B cell (primary cell): Measurements from ENCODE around the gene TMUB2. TPM values are rescaled to one million over a fixed set of nuclear protein-coding genes. Genes with fewer than 3 reads are reported as not detected.

Source experiments
- ATAC-seq: fragments of 200-7000 bp; cut with Tn5 transposase; one replicate; pipeline ENCODE4 v1.10.0; 2021; ENCODE audit warnings: low read depth, mild to moderate bottlenecking, moderate number of reproducible peaks, moderate library complexity
- CTCF ChIA-PET: fragments of 350-600 bp; sonication (Branson Sonifier 250); formaldehyde crosslinking; loops from one replicate; lab custom pipeline; 2021; ENCODE audit warnings: antibody characterized with exemption, inconsistent platforms; lab: Charles Lee
- POLR2A ChIA-PET: fragments of 350-600 bp; sonication (Branson Sonifier 250); formaldehyde crosslinking; loops from one replicate; lab custom pipeline; 2021; ENCODE audit warnings: antibody characterized with exemption; lab: Charles Lee
- DNase-seq: peaks from one replicate; pipeline ENCODE4 v3.0.0; 2013
- H2AFZ ChIP-seq: 2 replicates; pipeline ENCODE4 v1.6.1; 2012; ENCODE audit warnings: mild to moderate bottlenecking, low read depth, low read length; ENCODE audit not compliant: insufficient read depth, poor library complexity, severe bottlenecking
- H3K27ac ChIP-seq, 2 donors: 1 replicate in 1 of 2; 2 replicates in 1 of 2; pipeline ENCODE4 v1.5.1; 2012 to 2013; ENCODE audit warnings: low read length in 2 of 2, mild to moderate bottlenecking in 2 of 2, moderate library complexity in 1 of 2
- H3K27me3 ChIP-seq, 4 experiments: fragments of 200-600 bp in 1 of 4; sonication (generic) in 1 of 4; replicated peaks in 1 of 4; 1 replicate in 2 of 4; 2 replicates in 2 of 4; pipeline versions ENCODE4 v1.6.1 to v1.7.0; 2013 to 2016; ENCODE audit warnings: low read length in 3 of 4, mild to moderate bottlenecking in 2 of 4, mixed read lengths in 1 of 4, moderate library complexity in 1 of 4; ENCODE audit not compliant: insufficient read depth in 4 of 4, control insufficient read depth in 3 of 4; ENCODE audit errors: control extremely low read depth in 1 of 4
- H3K36me3 ChIP-seq, 2 experiments: replicated peaks in 1 of 2; 1 replicate in 1 of 2; 2 replicates in 1 of 2; pipeline versions ENCODE4 v1.6.1 to v1.7.1; 2013; ENCODE audit warnings: low read length in 1 of 2; ENCODE audit not compliant: insufficient read depth in 2 of 2, control insufficient read depth in 1 of 2; ENCODE audit errors: control extremely low read depth in 1 of 2, extremely low read depth in 1 of 2
- H3K4me1 ChIP-seq, 2 donors: fragments of 200-600 bp in 1 of 2; sonication (generic) in 1 of 2; 1 replicate in 1 of 2; 2 replicates in 1 of 2; pipeline versions ENCODE4 v1.5.1 to v1.6.1; 2013 to 2017; ENCODE audit warnings: low read length in 2 of 2; ENCODE audit not compliant: control insufficient read depth in 2 of 2, insufficient read depth in 2 of 2
- H3K4me2 ChIP-seq: replicated peaks from 2 replicates; pipeline ENCODE3; 2012; ENCODE audit warnings: mild to moderate bottlenecking, low read depth, low read length; ENCODE audit not compliant: poor library complexity, severe bottlenecking
- H3K4me3 ChIP-seq, 5 experiments: fragments of 200-600 bp in 1 of 5; sonication (generic) in 1 of 5; 1 replicate in 3 of 5; 2 replicates in 2 of 5; pipeline versions ENCODE4 v1.5.1 to v1.7.0; 2011 to 2016; ENCODE audit warnings: low read length in 4 of 5, mild to moderate bottlenecking in 4 of 5, low read depth in 2 of 5, control low read depth in 1 of 5, moderate library complexity in 1 of 5; ENCODE audit not compliant: insufficient read depth in 1 of 5; ENCODE audit errors: control extremely low read depth in 1 of 5, extremely low read depth in 1 of 5
- H3K79me2 ChIP-seq: fragments of 200-600 bp; sonication (generic); one replicate; pipeline ENCODE4 v1.6.0; 2016; ENCODE audit warnings: low read length; ENCODE audit not compliant: control insufficient read depth, insufficient read depth
- H3K9ac ChIP-seq: fragments of 200-600 bp; sonication (generic); 2 replicates; pipeline ENCODE4 v1.6.1; 2017; ENCODE audit warnings: mild to moderate bottlenecking, low read length, moderate library complexity
- H3K9me3 ChIP-seq, 3 donors: one replicate each; pipeline versions ENCODE4 v1.6.1 to v1.7.1; 2013; ENCODE audit warnings: low read length in 2 of 3; ENCODE audit not compliant: control insufficient read depth in 2 of 3, insufficient read depth in 1 of 3; ENCODE audit errors: control extremely low read depth in 1 of 3
- H4K20me1 ChIP-seq: 2 replicates; pipeline ENCODE4 v1.6.0; 2012; ENCODE audit warnings: mild to moderate bottlenecking, low read length; ENCODE audit not compliant: insufficient read depth, control insufficient read depth, poor library complexity, severe bottlenecking
- H3K27ac Mint-ChIP-seq: one replicate; pipeline ENCODE4 v1.8.0; 2021; ENCODE audit warnings: mixed read lengths
- H3K27me3 Mint-ChIP-seq: one replicate; pipeline ENCODE4 v1.8.0; 2021; ENCODE audit warnings: mixed read lengths
- H3K4me1 Mint-ChIP-seq: one replicate; pipeline ENCODE4 v1.8.0; 2021; ENCODE audit warnings: mixed read lengths
- H3K4me3 Mint-ChIP-seq: one replicate; pipeline ENCODE4 v1.8.0; 2021; ENCODE audit warnings: mixed read lengths
- H3K9me3 Mint-ChIP-seq: one replicate; pipeline ENCODE4 v1.8.0; 2022; ENCODE audit warnings: mixed read lengths; ENCODE audit not compliant: insufficient read depth
- EZH2 ChIP-seq: IDR thresholded peaks from 2 replicates; pipeline ENCODE4 v1.6.1; 2012; ENCODE audit warnings: borderline replicate concordance, low read depth, mild to moderate bottlenecking, moderate library complexity, low read length; ENCODE audit not compliant: insufficient read depth, poor library complexity, severe bottlenecking
- WGBS: methylation state at CpG from one replicate; pipeline ENCODE4 v1.1.5; 2013; ENCODE audit warnings: missing lambda C conversion rate; ENCODE audit not compliant: insufficient coverage; 5-methylcytosine and 5-hydroxymethylcytosine counted together
- intact Hi-C: fragments of 100-400 bp; cut with micrococcal nuclease; formaldehyde crosslinking; loops from one replicate; pipeline ENCODE4 v1.10.0; 2022
- polyA plus RNA-seq: library from polyadenylated mRNA; depleted of rRNA; stranded (reverse); fragments of >200 nt; gene quantifications from 2 replicates; pipeline ENCODE4 v1.2.3, GENCODE V29; 2012
- total RNA-seq, 2 donors: library from RNA; stranded (reverse); fragments of 120-200 nt in 1 of 2; gene quantifications; 1 replicate in 1 of 2; 2 replicates in 1 of 2; pipeline versions ENCODE4 v1.2.3 to v1.2.4, GENCODE V29; 2013 to 2022
- TF ChIP-seq, protein P1 (sequence below): fragments of 200-600 bp; IDR thresholded peaks from one replicate; pipeline ENCODE4 v1.8.0; 2022; ENCODE audit warnings: antibody characterized with exemption, mild to moderate bottlenecking

Gene TMUB2
- total and polyA plus RNA-seq, 2 donors (not counting 1 experiment from before 2014, with no cell fraction given) = 52.3 to 114 TPM

DNA sequence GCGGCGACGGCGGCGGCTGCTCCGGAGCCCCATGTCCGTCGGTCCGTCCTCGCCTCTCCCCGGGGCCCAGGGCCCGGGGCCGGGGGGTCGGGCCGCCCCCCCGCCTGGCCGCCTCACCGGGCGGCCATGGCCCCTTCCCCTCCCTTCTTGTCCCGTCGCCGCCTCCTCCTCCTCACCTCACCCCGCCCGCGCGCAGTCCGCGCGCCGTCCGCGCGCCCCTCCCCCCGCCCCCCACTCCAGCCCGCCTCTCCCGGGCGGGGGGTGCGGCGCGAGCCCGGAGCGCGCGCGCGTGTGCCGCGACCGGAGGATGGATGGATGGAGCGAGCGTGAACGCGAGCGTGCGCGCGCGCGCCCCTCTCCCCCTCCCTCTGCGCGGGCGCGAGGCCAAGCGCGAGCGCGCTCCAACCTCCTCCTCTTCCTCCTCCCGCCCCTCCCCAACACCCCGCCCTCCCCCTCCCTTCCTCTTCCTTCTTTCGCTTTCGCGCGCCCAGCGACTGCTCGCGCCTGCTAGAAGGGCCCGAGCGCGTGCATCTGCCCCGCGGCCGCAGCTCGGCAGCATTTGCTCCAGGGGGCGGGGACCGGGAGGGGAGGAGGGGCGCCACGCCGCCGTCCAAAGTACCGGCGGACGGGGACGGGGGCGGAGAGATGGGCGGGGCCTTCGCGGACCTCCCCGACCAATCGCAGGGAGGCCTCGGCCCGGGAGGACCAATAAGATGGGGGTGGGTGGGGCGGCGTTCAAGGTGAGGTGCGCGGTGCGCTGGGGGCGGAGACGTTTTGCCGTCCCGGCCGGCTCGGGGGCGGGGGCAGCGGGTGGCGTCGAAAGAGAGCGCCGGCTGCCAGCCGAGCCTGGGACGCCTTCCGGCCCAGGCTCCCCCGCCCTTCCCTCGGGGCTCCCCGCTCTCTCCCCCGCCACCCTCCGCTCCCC is 13.0 kb downstream of the TMUB2 start, which contains the start of gene ATXN7L3:
Gene ATXN7L3 (minus strand): TSS at position 332 of the 925 bp plus-strand sequence. CDS start 1,814 bp downstream, outside the sequence.
- Histone ChIP-seq H3K4me1 (peaks cover 30 to 43% of the 10 kb centered on the region in 2 donors), H3K79me2 (peaks cover 41% of the 10 kb centered on the region), H2AFZ (peak within 1 kb of the TSS; percentile 81), H3K9ac (peak within 1 kb of the TSS; percentile 79), H3K9me3 (no peaks in the 10 kb centered on the region), H3K36me3 (peaks cover 3 to 23% of the 10 kb centered on the region in 2 experiments), H3K27ac (peak within 1 kb of the TSS; percentile 89 to 90), H3K4me2 (peak within 1 kb of the TSS; percentile 92), H3K4me3 (peak within 1 kb of the TSS; percentile 66 to 83 (median 81)), H4K20me1 (peaks cover 20% of the 10 kb centered on the region), H3K27me3 (no peaks in the 10 kb centered on the region)
- H3K9me3 Mint-ChIP-seq = no peaks in the 10 kb centered on the region
- peaks cover 46% of the 10 kb centered on the region for H3K4me1 Mint-ChIP-seq
- ChIA-PET POLR2A (interaction anchor here (0.6 to 8.9 kb wide), 16 partner anchors 9 to 1440 kb away, joined by 3 to 100 read pairs (median 6); partner anchors contain the start of genes BRCA1, SLC25A39, TMUB2 and UBTF), CTCF (interaction anchor here (1.4 to 5.4 kb wide), 2 partner anchors 10 to 31 kb away, joined by 3 to 44 read pairs; no protein-coding TSS in a partner anchor)
- under 1% methylated on average over 89 of the region's 126 CpGs for WGBS
- H3K4me3 Mint-ChIP-seq = peak within 1 kb of the TSS; percentile 88
- peak within 1 kb of the TSS; percentile 95 for H3K27ac Mint-ChIP-seq
- DNase-seq (peak; percentile 100), ATAC-seq (peak; percentile 81)
- TF ChIP-seq, protein P1, sequence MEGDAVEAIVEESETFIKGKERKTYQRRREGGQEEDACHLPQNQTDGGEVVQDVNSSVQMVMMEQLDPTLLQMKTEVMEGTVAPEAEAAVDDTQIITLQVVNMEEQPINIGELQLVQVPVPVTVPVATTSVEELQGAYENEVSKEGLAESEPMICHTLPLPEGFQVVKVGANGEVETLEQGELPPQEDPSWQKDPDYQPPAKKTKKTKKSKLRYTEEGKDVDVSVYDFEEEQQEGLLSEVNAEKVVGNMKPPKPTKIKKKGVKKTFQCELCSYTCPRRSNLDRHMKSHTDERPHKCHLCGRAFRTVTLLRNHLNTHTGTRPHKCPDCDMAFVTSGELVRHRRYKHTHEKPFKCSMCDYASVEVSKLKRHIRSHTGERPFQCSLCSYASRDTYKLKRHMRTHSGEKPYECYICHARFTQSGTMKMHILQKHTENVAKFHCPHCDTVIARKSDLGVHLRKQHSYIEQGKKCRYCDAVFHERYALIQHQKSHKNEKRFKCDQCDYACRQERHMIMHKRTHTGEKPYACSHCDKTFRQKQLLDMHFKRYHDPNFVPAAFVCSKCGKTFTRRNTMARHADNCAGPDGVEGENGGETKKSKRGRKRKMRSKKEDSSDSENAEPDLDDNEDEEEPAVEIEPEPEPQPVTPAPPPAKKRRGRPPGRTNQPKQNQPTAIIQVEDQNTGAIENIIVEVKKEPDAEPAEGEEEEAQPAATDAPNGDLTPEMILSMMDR = no peak
- TF ChIP-seq EZH2 = no peak
- H3K27me3 Mint-ChIP-seq = no peaks in the 10 kb centered on the region
- intact Hi-C loops = loop anchor here (1.0 kb wide), 6 partner anchors 10 to 148 kb away; partner anchors contain the start of genes HROB, SLC25A39 and TMUB2
